GM06990 (cell line): Measurements from ENCODE around the gene LAMA1.
"Not testable (repeated sequence)": the region's sequence is repeated elsewhere in the genome, so short reads cannot be mapped to it uniquely, and the experiment has no call there.

ENCODE experiments used
- DNase-seq: peaks from one replicate; pipeline ENCODE4 v3.0.0-alpha.2; 2011; ENCODE audit not compliant: insufficient read length; ENCODE audit errors: extremely low read depth
- H3K27me3 ChIP-seq: replicated peaks from 2 replicates; pipeline ENCODE4 v1.6.0; 2011; ENCODE audit warnings: low read length; ENCODE audit not compliant: control insufficient read depth, insufficient read depth
- H3K36me3 ChIP-seq: 2 replicates; pipeline ENCODE4 v1.5.1; 2011; ENCODE audit warnings: low read length; ENCODE audit not compliant: control insufficient read depth, insufficient read depth
- H3K4me3 ChIP-seq: replicated peaks from 2 replicates; pipeline ENCODE4 v1.5.1; 2011; ENCODE audit warnings: low read depth, mild to moderate bottlenecking, control low read depth, low read length
- CTCF ChIP-seq: IDR thresholded peaks from 2 replicates; pipeline ENCODE4 v1.5.1; 2011; ENCODE audit warnings: low read length, control low read depth, mild to moderate bottlenecking, inconsistent platforms; ENCODE audit not compliant: insufficient read depth, poor library complexity, severe bottlenecking

The LAMA1 gene

GRCh38 chr18:6943143-6943542 lies 174.5 kb downstream of the LAMA1 start:
- no peak overlapping the region for H3K4me3 ChIP-seq
- no peak for TF ChIP-seq CTCF
- no peaks in the 10 kb centered on the region for H3K27me3 ChIP-seq
- DNase-seq = no peak
- H3K36me3 ChIP-seq = no peaks in the 10 kb centered on the region

GRCh38 chr18:6942742-6943141 lies 174.9 kb downstream of the LAMA1 start:
- H3K27me3 ChIP-seq = no peaks in the 10 kb centered on the region
- no peak for TF ChIP-seq CTCF
- H3K36me3 ChIP-seq = no peaks in the 10 kb centered on the region
- H3K4me3 ChIP-seq = no peak overlapping the region
- no peak for DNase-seq

- H3K27me3 ChIP-seq = no peaks in the 10 kb centered on the region
- H3K4me3 ChIP-seq = no peak overlapping the region
- TF ChIP-seq CTCF = no peak
- no peak for DNase-seq
- H3K36me3 ChIP-seq = no peaks in the 10 kb centered on the region
These were observed 175.6 kb downstream of the LAMA1 start for GRCh38 chr18:6941996-6942395.

GRCh38 chr18:6940451-6940850 lies 177.1 kb downstream of the LAMA1 start:
- no peaks in the 10 kb centered on the region for H3K36me3 ChIP-seq

GRCh38 chr18:6939972-6940371 lies 177.6 kb downstream of the LAMA1 start:
- Histone ChIP-seq H3K36me3 (no peaks in the 10 kb centered on the region), H3K27me3 (no peaks in the 10 kb centered on the region), H3K4me3 (no peak overlapping the region)
- no peak for TF ChIP-seq CTCF
- DNase-seq = no peak

More at GRCh38 chr18:6940451-6940850, 177.1 kb downstream of the LAMA1 start:
- no peak for DNase-seq
- Histone ChIP-seq H3K27me3 (no peaks in the 10 kb centered on the region), H3K4me3 (no peak overlapping the region)
- TF ChIP-seq CTCF = no peak

GRCh38 chr18:6938403-6938802 lies 179.2 kb downstream of the LAMA1 start:
- DNase-seq, H3K4me3 ChIP-seq, H3K36me3 ChIP-seq, H3K27me3 ChIP-seq: not testable (repeated sequence)
